ENCODE measurements around the gene DEFB129.
"Not testable (repeated sequence)": the region's sequence is repeated elsewhere in the genome, so short reads cannot be mapped to it uniquely, and the experiment has no call there.

The DEFB129 gene

GRCh38 chr20:226958-227357, at the start of gene DEFB129:
Gene DEFB129, plus strand, starts transcription at chr20:227258. Its CDS starts 31 bp downstream, at chr20:227289.
- DNase-seq (ENCODE audit: low spot score), result no peak

GRCh38 chr20:184288-184687, 42.8 kb upstream of the DEFB129 start:
- DNase-seq (ENCODE audit: low spot score), result no peak

GRCh38 chr20:187733-188132, 39.3 kb upstream of the DEFB129 start:
- DNase-seq (ENCODE audit: low spot score), result no peak

GRCh38 chr20:189611-190010, 37.4 kb upstream of the DEFB129 start, which contains the start of gene DEFB128:
Gene DEFB128, minus strand, starts transcription at chr20:189711. Its CDS starts 88 bp downstream, at chr20:189623.
- no peak for DNase-seq (ENCODE audit: low spot score)

GRCh38 chr20:198225-198624, 28.8 kb upstream of the DEFB129 start:
- DNase-seq (ENCODE audit: low spot score), result no peak

GRCh38 chr20:199996-200395, 27.1 kb upstream of the DEFB129 start:
- DNase-seq (ENCODE audit: low spot score), result no peak

GRCh38 chr20:203630-204029, 23.4 kb upstream of the DEFB129 start:
- DNase-seq (ENCODE audit: low spot score), result not testable (repeated sequence)

- DNase-seq (ENCODE audit: low spot score), result peak; percentile 67
Observed at GRCh38 chr20:208942-209566, 18.0 kb upstream of the DEFB129 start.

GRCh38 chr20:210809-211502, 16.1 kb upstream of the DEFB129 start:
- no peak for DNase-seq (ENCODE audit: low spot score)

GRCh38 chr20:214383-214782, 12.7 kb upstream of the DEFB129 start:
- DNase-seq (ENCODE audit: low spot score), result no peak

- no peak for DNase-seq (ENCODE audit: low spot score)
Observed at GRCh38 chr20:215796-216195, 11.3 kb upstream of the DEFB129 start.

- DNase-seq (ENCODE audit: low spot score), result no peak
Observed at GRCh38 chr20:217266-217665, 9.8 kb upstream of the DEFB129 start.

- DNase-seq (ENCODE audit: low spot score), result peak; percentile 41
Observed at GRCh38 chr20:219290-220115, 7.6 kb upstream of the DEFB129 start.

GRCh38 chr20:221258-221830, 5.7 kb upstream of the DEFB129 start:
- no peak for DNase-seq (ENCODE audit: low spot score)

- DNase-seq (ENCODE audit: low spot score), result not testable (repeated sequence)
Observed at GRCh38 chr20:225879-226278, 1.2 kb upstream of the DEFB129 start.

GRCh38 chr20:227439-228105, 514 bp downstream of the DEFB129 start:
- DNase-seq (ENCODE audit: low spot score), result no peak

GRCh38 chr20:235891-236290, 8.8 kb downstream of the DEFB129 start:
- no peak for DNase-seq (ENCODE audit: low spot score)

GRCh38 chr20:237489-237888, 10.4 kb downstream of the DEFB129 start:
- DNase-seq (ENCODE audit: low spot score), result no peak

- no peak for DNase-seq (ENCODE audit: low spot score)
Observed at GRCh38 chr20:237929-238328, 10.9 kb downstream of the DEFB129 start.

- DNase-seq (ENCODE audit: low spot score), result no peak
Observed at GRCh38 chr20:242905-243304, 15.8 kb downstream of the DEFB129 start.

GRCh38 chr20:251354-251753, 24.3 kb downstream of the DEFB129 start:
- DNase-seq (ENCODE audit: low spot score), result no peak

GRCh38 chr20:252801-253200, 25.7 kb downstream of the DEFB129 start:
- no peak for DNase-seq (ENCODE audit: low spot score)

Measured in COLO829 (cell line).